HG03025 (cell line): Measurements from ENCODE around the gene NOP9.
A peak's percentile ranks its signal among the peaks of the same experiment; 100 is the strongest.
"Not testable (repeated sequence)": the region's sequence is repeated elsewhere in the genome, so short reads cannot be mapped to it uniquely, and the experiment has no call there.

Experiments used
- ATAC-seq: cut with Tn5 transposase; IDR thresholded peaks from one replicate; pipeline ENCODE4 v1.9.1; 2021; ENCODE audit warnings: mild to moderate bottlenecking, moderate library complexity; ENCODE audit not compliant: unreplicated experiment, low FRiP score

NOP9 gene

DNA sequence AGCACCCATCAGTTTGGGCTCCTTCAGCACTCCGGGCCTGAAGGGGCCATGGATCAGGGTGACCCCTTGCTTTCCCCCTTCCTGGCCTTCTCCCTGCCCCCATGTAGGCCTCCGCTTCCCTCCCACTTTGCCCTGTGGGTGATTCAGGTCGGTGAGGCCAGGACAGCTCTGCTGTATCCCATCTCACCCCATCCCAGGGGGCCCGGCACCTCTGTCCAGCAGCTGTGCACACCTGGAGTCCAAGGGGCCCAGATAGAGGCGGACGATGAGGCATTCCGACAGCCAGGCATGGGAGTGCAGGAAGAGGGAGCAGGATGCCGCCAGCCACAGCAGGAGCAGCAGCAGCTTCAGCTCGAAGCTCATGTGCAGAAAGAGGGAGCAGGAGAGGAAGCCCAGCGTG, 23.0 kb downstream of the NOP9 start:
- ATAC-seq = no peak

DNA sequence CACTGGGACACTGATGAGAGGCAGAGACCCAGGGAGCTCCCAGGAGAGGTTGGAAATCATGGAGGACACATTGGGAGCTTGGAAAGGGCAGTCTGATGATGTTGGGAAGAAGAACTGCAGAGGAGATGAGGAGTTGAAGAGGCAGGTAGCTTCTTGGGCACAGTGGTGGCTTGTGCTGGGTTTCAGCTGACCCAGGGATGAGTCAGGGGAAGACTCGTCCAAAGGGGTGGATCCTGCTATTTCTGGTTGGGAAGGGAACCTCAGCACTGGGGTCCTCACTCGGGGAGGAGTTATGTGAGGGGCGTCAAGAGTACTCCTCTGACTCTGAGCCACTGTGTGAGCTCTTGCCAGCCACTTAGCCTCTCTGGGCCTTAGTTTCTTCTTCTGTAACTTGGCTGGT, 23.7 kb downstream of the NOP9 start:
- ATAC-seq = no peak

DNA sequence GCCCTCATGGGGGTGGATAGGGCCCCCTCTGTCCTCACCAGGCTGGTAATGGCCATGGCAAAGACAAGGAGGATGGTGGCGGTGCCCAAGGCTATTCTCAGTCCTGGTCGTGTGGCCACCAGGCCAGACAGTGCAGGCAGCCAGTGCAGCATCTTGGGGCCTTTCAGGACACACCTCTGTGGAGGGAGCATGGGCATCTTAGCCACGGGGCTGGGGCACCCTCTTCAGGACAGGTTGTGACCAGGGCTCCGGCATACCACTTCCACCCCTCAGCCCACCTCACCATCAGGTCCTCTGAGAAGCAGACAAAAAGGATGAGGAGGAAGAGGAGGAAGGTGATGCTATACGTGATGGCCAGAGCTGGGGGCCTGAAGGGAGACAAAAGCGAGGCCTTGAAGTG, 24.4 kb downstream of the NOP9 start:
- no peak for ATAC-seq

DNA sequence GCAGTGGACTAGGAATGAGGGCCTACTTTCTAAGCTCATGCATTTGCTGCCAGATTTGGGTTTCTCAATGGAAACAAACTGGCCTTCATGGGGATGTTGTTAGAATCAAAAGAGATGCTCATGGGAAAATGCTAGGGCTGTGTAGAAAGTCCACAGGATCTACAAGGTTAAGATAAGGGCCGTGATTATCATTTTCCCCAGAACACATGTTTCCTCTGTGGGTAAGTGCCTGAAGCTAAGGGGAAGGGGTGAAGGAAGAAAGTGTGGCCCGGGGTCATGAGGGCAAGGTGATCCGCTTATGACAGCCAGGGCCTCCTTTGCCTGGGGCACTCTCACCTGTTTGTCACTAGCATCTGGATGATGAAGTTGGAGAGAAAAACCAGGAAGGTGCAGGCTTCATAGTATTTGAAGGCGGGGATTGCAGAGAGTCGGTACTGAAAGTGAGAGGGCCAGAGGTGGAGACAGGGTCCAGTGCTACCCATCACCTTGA, 25.4 kb downstream of the NOP9 start:
- ATAC-seq = no peak

DNA sequence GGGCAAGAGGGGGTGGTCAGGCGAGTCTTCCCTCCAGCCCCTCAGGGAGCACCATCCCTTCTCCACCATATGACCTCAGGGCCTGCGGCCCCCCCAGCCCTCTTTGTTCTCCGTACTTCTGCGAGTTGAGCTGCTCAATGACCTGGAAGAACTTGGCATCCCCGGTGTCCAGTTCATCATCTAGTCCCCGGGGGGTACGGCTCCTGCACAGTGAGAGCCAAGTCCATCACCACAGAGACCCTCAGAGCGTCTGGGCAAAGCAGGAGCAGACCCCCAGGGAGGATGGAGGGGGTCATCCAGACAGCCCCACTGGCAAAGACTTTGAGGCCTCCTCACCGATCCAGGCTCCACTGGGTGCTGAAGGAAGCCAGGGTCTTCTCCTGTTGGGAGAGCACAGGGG, 26.3 kb downstream of the NOP9 start:
- no peak for ATAC-seq

DNA sequence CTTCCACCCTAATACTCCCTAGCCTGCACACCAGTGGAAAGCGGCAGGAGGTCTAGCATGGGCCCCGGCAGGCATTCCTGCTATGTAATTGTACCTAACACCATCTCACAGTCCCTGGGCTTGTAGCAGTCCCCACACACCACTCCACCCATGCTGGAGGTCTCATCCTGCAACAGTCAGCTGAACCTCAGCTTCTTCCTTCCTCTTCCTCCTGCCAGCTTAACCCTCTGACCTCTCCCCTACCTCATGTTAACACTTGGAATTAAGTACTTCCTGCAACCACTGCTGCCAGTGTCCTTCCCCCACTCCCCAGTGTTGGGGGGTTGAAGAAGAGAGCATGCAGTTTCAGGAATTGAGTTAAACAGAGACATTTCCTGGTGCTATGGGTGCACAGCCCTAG, 27.7 kb downstream of the NOP9 start:
- no peak for ATAC-seq

DNA sequence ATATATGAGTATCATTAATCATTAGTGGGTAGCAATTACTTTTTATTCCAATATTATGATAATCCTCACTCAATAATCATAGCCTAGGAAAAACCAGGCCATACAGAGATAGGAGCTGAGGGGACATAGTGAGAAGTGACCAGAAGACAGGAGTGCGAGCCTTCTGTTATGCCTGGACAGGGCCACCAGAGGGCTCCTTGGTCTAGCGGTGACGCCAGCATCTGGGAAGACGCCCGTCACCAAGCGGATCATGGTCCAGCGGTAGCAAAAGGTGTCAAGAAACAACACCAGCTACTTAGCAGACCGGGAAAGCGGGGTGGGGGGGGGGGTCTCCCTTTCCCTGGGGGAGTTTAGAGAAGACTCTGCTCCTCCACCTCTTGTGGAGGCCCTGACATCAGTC, 28.3 kb downstream of the NOP9 start:
- ATAC-seq = not testable (repeated sequence)

DNA sequence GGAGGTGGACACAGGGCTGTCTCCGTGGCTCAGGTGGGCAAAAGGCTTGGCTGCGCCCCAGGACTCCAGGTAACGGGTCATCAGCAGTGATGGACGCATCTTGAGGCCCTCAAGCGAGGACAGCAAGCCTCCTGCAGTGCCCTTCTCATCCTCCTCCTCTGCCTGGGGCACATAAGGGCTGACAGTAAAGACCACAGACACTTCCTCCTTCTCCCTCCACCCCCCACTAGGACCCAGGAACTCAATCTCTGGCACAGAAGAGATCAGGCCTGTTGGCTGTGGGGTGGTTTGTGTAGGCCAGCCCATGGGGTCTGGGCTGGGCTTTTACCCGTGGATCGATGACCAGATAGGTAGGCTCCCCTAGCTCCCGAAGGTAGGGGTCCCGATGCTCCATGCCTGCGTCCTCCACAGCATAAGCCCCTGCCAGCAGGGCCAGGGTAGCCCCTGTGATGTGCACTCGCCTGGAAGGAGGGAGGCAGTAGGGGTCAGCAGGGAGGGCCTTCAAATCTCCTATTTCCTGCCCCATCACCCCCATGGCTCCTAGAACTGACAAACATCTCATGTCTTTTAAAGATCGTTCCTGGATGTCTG, 29.5 kb downstream of the NOP9 start:
- no peak for ATAC-seq

DNA sequence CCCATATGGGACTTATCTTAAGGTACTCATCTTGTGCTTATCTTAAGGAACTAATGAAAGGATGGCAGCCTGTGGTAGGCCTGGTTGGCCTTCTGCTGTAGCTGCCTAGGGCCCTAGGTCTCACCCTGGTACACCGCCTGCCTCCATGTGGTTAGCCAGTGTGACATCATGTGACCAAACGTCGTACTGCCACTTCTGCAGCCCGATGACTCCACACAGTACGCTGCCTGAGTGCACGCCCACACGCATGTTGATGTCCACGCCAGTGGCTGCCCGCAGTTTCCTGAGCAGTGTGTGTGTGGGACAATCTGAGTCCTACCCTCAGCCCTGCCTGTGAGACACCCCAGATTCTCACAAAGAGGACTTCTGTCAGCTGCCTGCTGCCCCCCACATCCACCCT, 30.1 kb downstream of the NOP9 start:
- ATAC-seq = no peak

DNA sequence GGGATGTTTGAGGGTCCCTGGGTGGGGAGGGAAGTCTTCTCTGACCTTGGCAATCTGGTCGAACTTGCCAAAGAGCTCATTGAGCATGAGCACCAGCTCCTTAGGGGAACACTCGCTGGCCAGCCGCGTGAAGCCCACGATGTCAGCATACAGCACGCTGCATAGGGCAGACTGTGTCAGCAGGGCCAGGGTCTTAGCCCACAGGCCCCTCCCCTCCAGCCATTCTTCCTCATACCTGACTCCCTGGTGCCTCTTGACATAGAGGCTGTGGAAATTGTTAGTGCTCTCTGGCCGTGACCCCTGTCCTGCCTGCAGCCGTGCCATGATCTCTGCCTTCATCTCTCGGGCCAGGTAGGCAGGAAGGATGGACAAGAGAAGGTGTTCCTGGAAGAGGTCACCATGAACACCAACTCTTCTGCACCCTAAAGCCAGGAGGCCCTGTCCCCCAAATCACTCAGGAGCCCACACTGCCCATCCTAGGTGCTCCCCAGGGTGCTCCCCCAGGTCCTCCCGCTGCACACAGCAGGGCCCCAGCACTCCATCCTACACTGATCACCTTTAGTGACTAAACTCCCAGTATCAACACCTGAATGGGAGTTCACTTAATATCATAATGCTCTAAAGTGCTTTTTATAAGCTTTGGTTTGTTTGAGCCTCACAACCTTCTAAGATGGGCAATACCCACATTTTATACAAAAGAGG, 31.5 kb downstream of the NOP9 start:
- no peak for ATAC-seq

DNA sequence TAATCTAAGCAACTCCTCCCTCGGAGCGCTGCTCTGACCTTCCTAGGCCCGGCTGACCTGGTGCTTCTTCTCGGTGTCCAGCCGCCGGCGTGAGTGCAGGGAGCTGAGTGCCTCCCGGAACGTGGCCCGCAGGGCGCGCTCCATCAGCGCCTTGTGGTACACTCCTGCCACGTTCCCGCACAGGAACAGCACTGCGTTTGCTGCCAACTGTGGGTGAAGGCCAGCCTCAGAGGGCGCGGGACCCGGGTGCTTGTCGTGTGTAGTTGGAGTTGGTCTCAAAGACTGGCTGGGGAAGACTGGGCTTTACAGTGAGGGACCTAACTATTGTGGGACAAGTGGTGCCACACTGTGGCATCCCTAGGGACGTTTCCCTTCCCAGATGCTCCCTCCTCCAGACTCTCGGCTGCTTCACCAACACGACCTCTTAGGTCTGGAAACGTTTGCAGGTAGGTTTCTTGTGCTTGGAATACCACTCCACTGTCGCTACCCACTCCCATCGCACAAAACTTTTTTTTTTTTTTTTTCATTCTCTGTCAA, 32.1 kb downstream of the NOP9 start:
- ATAC-seq = no peak

DNA sequence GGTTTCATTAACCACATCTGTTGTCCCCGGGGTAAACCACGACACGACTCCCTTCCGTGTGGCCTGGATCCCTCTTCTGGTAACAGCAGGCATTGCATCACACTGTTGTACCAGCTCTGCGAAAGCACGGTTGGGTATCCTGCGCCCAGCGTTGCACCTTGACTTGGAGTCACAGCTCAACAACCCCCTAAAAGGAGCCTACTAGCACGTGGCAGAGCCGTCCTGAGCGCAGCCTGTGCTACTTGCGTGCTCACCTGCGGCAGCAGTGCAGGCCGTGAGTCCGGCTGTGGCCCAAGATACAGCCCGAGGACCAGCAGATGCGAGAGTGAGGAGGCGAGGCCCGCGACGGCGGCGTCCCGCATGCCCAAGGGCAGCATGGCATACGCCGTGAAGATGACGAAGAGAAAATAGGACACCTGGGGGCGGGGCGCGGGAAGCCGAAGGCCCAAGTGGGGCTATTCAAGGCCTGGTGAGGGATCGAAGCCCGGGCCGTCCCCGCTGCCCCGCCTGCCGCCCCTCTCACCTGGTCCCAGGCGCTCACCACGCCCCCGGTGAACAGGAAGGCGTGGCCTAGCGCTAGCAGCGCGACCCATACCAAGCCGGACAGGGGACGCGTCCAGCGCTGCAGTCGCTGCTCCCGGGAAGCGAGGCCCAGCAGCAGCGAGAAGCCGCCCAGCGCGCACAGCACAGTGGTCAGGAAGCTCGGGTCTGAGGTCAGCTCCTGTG, 32.8 kb downstream of the NOP9 start:
- ATAC-seq = peak; percentile 82

DNA sequence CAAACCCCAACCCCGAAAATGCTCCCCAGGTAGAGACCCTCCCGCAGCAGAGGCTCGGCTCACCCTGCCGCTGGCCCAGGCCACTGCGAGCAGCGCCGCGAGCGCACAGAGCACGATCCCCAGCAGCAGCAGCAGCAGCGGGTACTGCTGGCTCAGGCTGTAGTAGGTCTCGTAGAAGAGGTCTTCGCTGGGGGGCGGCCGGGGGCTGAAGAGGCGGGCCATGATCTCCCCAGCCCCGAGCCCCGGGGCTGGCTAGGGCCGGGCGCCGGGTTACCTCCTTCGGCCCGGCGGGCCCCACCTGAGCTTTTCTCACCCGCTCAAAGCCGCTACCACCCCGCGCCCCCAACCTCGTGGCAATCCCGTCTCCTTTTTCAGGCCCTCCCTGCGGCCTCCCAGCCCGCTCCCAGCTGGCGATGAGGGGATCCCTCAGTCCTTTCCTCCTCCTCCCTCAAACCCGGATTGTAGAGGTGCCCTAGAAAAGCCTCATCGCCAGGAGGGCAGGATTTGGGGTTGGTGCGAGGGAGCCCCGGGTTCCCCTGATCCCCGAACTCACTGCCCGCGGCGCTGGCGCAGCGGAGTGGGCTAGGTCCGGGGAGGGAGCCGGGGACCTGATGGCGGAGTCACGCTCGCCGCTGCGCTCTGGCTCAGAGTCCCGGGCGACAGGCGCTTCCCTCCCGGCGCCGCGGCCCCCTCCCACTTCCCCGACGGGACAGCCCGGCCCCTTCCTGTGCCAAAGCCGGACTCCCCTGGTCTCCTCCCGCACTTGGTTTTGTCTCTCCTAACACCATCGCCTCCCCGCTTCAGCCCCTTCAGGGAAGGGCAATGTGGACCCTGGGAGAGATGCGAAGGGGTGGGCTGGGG, 35.0 kb downstream of the NOP9 start, which contains the start of gene ADCY4:
Gene ADCY4, minus strand, starts transcription at position 641 of the 861 bp plus-strand sequence. Its CDS starts 419 bp downstream, at position 222.
- no peak for ATAC-seq

DNA sequence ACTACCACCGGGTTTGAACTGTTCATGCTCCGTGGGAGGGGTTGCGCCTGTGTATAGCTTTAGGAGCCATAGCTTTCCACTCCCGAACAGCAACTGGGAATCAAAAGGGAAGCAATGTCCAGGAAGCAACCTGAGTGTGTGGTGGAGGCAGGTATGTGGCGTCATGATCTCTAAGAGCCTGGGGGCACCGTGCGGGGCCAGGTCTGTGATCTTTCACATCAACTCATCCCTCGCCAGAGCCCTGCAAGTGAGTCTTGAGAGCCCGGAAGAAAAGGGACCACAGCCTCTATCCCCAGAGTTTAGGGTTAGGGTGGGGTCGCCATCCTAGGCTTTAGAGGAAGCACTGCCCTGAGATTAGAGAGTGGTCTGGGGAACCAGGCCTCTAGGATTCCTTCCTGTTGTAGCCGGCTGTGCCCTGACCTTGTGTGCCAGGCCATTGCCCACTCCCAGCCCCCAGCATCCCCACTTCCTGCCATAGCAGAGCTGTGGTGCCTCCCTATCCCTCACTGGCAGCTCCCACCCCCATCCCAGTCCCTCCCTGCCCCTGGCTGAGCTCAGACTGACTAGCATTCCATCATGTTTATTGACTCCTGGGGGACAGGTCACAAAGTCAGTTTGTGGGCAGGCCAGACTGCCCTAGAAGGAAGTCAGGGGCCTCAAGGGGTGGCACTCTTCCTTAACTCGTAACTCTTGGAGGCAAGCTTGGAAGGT, 36.0 kb downstream of the NOP9 start:
- no peak for ATAC-seq

DNA sequence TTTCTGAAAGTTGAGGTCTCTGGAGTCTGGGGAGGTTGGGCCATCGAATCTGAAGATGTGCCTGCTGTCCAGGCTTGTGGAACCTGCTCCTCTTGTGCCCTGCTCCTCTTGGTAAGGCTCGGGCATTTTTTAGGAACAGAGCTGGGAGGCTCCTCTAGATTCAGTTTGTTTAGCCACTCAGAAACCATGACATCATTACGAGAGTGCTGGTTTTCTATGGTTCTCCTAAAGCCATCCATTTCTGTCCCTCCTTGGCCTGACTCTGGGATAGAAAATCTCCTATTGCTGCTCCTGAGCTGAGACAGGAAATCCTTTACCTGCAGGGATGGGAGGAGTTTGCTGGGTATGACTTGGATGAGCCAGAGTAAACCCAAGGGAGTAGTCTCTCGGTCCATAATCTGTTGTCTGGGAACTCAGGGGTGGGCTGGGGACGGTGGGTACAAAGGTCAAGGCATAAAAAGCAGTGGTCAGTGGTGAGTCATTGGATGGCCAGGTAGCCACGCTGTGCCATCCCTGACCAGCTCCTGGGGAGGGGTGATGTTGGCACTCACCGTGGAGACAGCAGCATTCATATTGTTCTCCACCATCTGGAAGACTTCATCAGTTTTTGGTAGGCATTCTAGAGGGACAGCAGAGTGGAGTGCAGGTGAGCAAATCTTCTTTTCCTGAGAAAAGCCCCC, 37.6 kb downstream of the NOP9 start:
- no peak for ATAC-seq

DNA sequence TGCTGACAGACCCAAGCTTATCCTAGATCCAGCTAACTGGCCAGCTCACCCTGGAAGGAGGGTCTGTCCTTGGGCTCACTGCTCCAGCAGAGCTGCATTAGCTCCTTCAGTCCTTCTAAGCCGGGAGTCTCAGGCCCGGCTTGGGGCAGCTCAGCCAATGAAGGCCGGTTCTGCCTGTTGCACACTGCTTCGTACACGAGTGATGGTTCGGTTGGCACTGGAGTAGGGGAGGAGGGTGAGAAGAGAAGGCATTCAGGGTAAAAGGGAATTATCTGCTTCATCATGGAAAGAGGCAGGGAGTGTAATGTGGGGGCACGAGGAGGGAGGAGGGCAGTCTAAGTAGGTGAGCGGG, 38.1 kb downstream of the NOP9 start:
- no peak for ATAC-seq

DNA sequence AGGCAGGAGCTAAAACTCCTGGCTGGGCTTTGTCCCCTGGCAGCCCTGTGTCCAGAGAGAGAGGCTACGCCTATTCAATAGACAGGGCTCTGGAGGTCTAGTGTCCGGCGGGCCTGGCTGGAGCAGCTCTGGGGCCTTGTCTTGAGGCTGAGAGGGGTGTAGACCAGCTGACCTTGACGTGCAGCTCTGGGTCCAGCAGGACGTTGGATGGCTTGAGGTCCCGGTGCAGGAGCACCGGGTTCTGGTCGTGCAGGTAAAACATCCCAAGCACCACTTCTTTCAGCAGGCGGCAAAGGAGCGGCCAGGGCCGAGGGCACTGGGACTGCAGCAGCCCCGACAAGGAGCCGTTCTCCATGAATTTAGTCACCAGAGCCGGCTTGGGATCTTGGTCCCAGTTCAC, 39.2 kb downstream of the NOP9 start:
- ATAC-seq = no peak

DNA sequence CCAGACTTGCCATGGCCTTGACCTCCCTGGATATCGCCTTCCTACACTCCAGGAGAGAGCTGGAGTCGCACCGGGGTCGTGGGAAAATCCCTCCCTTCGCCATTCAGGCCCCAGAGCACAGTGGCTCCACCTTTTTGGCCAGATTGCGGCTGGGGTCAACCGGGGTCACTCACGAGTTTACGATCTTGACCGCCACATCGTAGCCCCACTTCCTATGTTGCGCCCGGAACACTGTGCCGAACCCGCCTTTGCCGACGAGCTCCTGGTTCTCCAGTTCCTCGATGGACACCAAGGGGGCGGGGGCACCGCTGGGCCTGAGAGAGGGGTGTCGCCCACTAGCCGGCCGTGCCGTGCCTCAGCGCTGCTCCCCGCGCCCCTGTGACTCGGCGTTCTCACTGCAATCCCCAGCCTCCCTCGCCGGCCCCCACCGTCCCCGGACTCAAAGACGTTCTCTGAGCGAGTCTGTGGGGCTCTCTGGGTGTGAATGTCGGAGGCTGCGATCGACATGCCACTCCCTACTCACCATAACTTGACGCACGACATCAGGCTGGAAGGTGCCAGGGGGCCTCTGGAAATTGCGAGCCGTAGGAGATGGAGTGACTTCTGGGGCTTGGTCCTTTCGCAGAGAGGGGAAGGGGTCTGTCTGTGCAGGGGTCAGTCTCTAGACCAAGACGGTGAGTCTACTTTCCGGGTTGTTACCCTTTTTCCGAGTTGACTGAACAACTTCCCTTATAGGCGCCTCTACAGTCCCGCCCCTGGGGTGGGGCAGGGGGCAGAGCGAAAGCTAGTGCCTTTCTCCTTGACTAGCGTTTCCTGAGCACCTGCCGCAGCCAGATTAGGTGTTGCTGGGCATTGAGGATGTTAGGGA, 39.9 kb downstream of the NOP9 start, which contains the start of gene RIPK3:
Gene RIPK3, minus strand, starts transcription at position 708 of the 868 bp plus-strand sequence. Its CDS starts 165 bp downstream, at position 543.
- ATAC-seq = peak; percentile 67
